Sigmoid colon (tissue), 7 donors: Measurements from ENCODE around the gene ZNF319. TPM values are rescaled to one million over a fixed set of nuclear protein-coding genes. Genes with fewer than 3 reads are reported as not detected.

Source experiments
- DNase-seq: peaks from one replicate; pipeline ENCODE4 v3.0.0-alpha.2; 2019
- H3K27ac ChIP-seq, 4 donors: fragments of 200-600 bp; sonication (generic); one replicate each; pipeline ENCODE4 v1.5.1; 2016 to 2019; ENCODE audit warnings: mild to moderate bottlenecking in 1 of 4
- H3K27me3 ChIP-seq, 3 donors: fragments of 200-600 bp; sonication (generic); one replicate each; pipeline ENCODE4 v1.5.1; 2019; ENCODE audit warnings: mild to moderate bottlenecking in 1 of 3
- H3K36me3 ChIP-seq, 4 donors: fragments of 200-600 bp; sonication (generic); one replicate each; pipeline ENCODE4 v1.5.1; 2016 to 2019
- H3K4me1 ChIP-seq, 4 donors: fragments of 200-600 bp; sonication (generic); one replicate each; pipeline ENCODE4 v1.5.1; 2017 to 2019
- H3K4me3 ChIP-seq, 4 donors: fragments of 200-600 bp; sonication (generic); one replicate each; pipeline ENCODE4 v1.5.1; 2017 to 2019; ENCODE audit warnings: mild to moderate bottlenecking in 2 of 4, moderate library complexity in 1 of 4
- H3K9me3 ChIP-seq, 4 donors: fragments of 200-600 bp in 3 of 4; sonication (generic) in 3 of 4; one replicate each; pipeline versions ENCODE4 v1.5.1 to v1.6.1; 2013 to 2019
- EP300 ChIP-seq, 4 donors: sonication (generic); formaldehyde crosslinking; IDR thresholded peaks; one replicate each; pipeline ENCODE4 v1.6.1; 2017; ENCODE audit warnings: antibody characterized with exemption in 4 of 4
- POLR2A ChIP-seq, 2 donors: fragments of 450-650 bp; IDR thresholded peaks; one replicate each; pipeline ENCODE4 v1.6.1; 2016; ENCODE audit warnings: antibody characterized with exemption in 2 of 2, mild to moderate bottlenecking in 2 of 2, moderate library complexity in 2 of 2
- POLR2AphosphoS5 ChIP-seq, 4 donors: sonication (generic); formaldehyde crosslinking; IDR thresholded peaks; one replicate each; pipeline ENCODE4 v1.6.1; 2017; ENCODE audit warnings: antibody characterized with exemption in 4 of 4
- WGBS, 2 donors: extraction: QIAGEN DNeasy Blood & Tissue Kit; methylation state at CpG; one replicate each; pipeline ENCODE4 v1.1.7; 2013; 5-methylcytosine and 5-hydroxymethylcytosine counted together
- intact Hi-C: fragments of 100-400 bp; cut with DNase I; formaldehyde crosslinking; loops from one replicate; pipeline ENCODE4 v1.15.1; 2023
- polyA plus RNA-seq, 3 donors: library from polyadenylated mRNA; stranded (reverse); fragments of 200-250 nt; gene quantifications; one replicate each; pipeline ENCODE4 v1.2.3, GENCODE V29; 2013
- total RNA-seq, 4 donors: library from RNA; depleted of rRNA; stranded (reverse); fragments of >200 nt; gene quantifications; one replicate each; pipeline ENCODE4 v1.1.0, GENCODE V29; 2016
- TF ChIP-seq, protein P1 (sequence below), 4 experiments: fragments of 450-650 bp in 3 of 4; fragments of 200-600 bp in 1 of 4; IDR thresholded peaks; one replicate each; pipeline ENCODE4 v1.5.1; 2016 to 2019; ENCODE audit warnings: antibody characterized with exemption in 4 of 4, mild to moderate bottlenecking in 3 of 4, moderate library complexity in 2 of 4
- donor health status: healthy with polysubstance abuse.
- donor health status: Bipolar disorder and iron deficiency.
- donor health status: healthy.

The ZNF319 gene
- total and polyA plus RNA-seq, 7 donors: 1.2 to 5.7 (median 4.8) TPM

DNA sequence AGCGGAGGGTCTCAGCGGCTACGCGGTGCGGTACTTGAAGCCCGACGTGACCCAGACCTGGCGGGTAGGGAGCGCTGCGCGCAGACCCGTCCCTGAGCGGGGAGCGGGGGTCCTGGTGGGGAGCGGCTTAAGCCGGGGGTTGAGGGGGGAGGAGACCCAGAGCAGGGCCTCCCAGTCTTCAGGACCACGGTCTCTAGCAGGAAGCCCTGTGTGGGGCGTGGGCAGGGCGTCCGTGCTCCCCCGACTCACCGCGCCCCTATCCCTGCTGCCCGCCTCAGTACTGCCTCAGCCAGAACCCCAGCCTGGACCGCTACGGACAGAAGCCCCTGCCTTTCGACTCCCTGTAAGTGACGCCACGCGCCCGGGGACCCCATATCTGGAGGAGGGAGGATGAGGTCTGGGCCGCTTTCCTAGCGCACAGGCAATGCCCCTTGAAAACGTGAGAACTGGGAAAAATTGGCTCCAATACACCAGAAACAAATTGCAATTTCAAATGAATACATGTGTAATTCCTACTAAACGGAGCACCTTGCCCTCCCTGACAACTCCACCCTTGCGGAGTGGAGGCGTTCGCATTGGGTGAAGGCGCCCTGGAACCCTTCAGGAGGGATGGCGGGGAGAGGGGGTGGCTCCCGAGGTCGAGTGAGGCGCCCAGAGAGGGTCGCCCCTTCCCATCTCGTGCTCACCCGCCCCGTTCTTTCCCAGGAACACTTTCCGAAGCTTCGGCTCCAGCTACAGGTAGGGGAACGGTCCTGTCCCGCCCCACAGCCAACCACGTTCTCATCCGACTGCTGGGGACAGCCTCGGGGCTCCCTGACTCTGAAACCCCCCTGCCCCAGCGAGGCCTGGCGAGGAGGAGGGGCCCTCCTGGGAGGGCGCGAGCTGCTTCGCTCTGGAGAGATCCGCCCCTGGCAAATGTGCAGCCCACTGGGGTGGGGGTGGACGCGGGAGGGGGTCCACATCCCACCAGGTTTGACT lies 15.0 kb downstream of the ZNF319 start:
- intact Hi-C loops: no loop called here
- peak overlapping the region in 3 of 4 donors; percentile 27 to 75 (median 51) for H3K27ac ChIP-seq
- H3K4me3 ChIP-seq: peak overlapping the region; percentile 45 to 55 (median 50)
- peak; percentile 70 for DNase-seq
- peaks cover 0 to 19% (median 17%) of the 10 kb centered on the region in 4 donors for H3K4me1 ChIP-seq
- 20 to 22% methylated on average over 62 of the region's 62 CpGs for WGBS, 2 donors
- H3K36me3 ChIP-seq: no peaks in the 10 kb centered on the region
- peaks cover 0 to 8% (median 5%) of the 10 kb centered on the region in 3 donors for H3K27me3 ChIP-seq
- TF ChIP-seq POLR2A (IDR thresholded peaks at IDR 0.05): no peak
- no peak for TF ChIP-seq EP300 (IDR thresholded peaks at IDR 0.05)
- TF ChIP-seq POLR2AphosphoS5 (IDR thresholded peaks at IDR 0.05): no peak
- TF ChIP-seq, protein P1, sequence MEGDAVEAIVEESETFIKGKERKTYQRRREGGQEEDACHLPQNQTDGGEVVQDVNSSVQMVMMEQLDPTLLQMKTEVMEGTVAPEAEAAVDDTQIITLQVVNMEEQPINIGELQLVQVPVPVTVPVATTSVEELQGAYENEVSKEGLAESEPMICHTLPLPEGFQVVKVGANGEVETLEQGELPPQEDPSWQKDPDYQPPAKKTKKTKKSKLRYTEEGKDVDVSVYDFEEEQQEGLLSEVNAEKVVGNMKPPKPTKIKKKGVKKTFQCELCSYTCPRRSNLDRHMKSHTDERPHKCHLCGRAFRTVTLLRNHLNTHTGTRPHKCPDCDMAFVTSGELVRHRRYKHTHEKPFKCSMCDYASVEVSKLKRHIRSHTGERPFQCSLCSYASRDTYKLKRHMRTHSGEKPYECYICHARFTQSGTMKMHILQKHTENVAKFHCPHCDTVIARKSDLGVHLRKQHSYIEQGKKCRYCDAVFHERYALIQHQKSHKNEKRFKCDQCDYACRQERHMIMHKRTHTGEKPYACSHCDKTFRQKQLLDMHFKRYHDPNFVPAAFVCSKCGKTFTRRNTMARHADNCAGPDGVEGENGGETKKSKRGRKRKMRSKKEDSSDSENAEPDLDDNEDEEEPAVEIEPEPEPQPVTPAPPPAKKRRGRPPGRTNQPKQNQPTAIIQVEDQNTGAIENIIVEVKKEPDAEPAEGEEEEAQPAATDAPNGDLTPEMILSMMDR (IDR thresholded peaks at IDR 0.05): no peak
- no peaks in the 10 kb centered on the region for H3K9me3 ChIP-seq

DNA sequence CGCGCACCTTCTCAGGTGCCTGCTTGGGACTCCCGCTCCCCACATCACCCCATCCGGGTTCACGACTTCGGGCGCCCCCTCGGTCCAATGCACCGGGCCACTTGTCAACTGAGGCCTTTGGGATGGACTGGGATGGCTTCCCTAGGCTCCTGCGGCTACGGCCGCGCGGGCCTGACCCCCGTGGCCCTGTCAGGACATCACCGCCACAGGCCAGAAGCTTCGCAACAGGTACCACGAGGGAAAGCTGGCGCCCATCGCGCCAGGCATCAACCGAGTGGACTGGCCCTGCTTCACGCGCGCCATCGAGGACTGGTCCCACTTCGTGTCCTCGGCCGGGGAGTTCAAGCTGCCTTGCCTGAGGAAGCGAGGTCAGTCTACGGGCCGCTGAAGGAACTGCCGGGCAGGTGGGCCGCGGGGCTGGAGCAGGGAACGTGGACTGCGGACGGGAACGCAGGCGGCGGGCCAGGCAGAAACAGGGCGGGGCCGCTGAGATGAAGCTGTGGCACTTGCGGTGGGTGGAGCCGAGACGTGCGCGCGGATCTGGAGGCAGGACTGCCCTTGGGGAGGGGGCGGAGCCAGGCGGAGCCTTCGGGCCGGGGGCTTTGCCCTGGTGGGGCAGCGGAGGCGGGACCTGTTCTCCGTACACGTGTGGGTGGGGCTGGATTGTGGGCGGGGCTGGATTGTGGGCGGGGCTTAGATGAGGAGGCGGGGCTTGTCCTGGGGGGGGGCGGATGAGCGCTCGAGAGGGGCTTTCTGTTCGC lies 15.8 kb downstream of the ZNF319 start:
- peak; percentile 93 for DNase-seq

DNA sequence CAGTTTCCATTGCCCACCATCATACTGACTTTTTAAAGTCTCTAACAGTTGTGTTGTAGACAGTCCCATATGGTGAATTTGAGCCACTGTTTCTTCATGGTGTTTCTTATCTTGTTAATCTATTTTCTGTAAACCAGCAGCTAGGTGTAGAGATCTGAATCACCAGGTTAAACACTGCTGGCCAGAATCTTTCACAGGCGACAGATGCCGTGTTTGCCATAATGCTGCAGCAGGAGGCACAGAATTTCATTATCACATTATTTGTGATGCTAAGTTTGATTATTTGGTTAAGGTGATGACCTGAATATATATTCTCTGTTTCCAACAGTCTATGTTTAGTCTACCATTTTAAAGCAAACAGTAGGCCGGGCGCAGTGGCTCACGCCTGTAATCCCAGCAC lies 18.1 kb downstream of the ZNF319 start:
- H3K4me3 ChIP-seq: no peak overlapping the region
- peaks cover 0 to 8% (median 5%) of the 10 kb centered on the region in 3 donors for H3K27me3 ChIP-seq
- H3K4me1 ChIP-seq: peaks cover 0 to 19% (median 17%) of the 10 kb centered on the region in 4 donors
- TF ChIP-seq POLR2AphosphoS5 (IDR thresholded peaks at IDR 0.05) (no peak), EP300 (IDR thresholded peaks at IDR 0.05) (no peak), POLR2A (IDR thresholded peaks at IDR 0.05) (no peak)
- TF ChIP-seq, protein P1 (IDR thresholded peaks at IDR 0.05): no peak
- intact Hi-C loops: no loop called here
- 73 to 79% methylated on average over 5 of the region's 5 CpGs for WGBS, 2 donors
- H3K9me3 ChIP-seq: no peaks in the 10 kb centered on the region
- no peak overlapping the region for H3K27ac ChIP-seq
- no peak for DNase-seq
- no peaks in the 10 kb centered on the region for H3K36me3 ChIP-seq

More for the DNA sequence above, 15.8 kb downstream of the ZNF319 start:
- intact Hi-C loops: no loop called here
- TF ChIP-seq, protein P1 (IDR thresholded peaks at IDR 0.05): no peak
- TF ChIP-seq POLR2A (IDR thresholded peaks at IDR 0.05): no peak
- no peak for TF ChIP-seq EP300 (IDR thresholded peaks at IDR 0.05)
- TF ChIP-seq POLR2AphosphoS5 (IDR thresholded peaks at IDR 0.05): no peak
- Histone ChIP-seq H3K27ac (peak overlapping the region in 3 of 4 donors; percentile 27 to 75 (median 51)), H3K4me3 (peak overlapping the region; percentile 45 to 55 (median 50)), H3K27me3 (peaks cover 0 to 8% (median 5%) of the 10 kb centered on the region in 3 donors), H3K9me3 (no peaks in the 10 kb centered on the region), H3K4me1 (peaks cover 0 to 19% (median 17%) of the 10 kb centered on the region in 4 donors), H3K36me3 (no peaks in the 10 kb centered on the region)
- WGBS, 2 donors: 9 to 14% methylated on average over 64 of the region's 64 CpGs

DNA sequence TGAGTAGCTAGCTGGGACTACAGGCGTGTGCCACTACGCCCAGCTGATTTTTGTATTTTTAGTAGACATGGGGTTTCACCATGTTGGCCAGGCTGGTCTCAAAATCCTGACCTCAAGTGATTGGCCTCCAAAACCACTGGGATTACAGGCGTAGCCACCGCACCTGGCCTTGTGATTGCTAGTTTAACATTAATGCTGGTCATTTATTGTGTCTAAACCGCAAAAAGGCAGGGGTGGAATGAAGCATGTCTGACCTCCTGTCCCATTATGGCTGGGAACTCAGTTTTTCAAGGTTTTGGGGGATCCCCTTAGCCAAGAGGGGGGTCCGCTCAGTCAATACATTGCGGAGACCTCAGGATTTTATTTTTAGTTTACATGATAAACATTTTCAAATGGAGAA lies 18.8 kb downstream of the ZNF319 start:
- Histone ChIP-seq H3K4me1 (peaks cover 0 to 19% (median 17%) of the 10 kb centered on the region in 4 donors), H3K27ac (no peak overlapping the region), H3K4me3 (no peak overlapping the region), H3K36me3 (no peaks in the 10 kb centered on the region), H3K9me3 (no peaks in the 10 kb centered on the region), H3K27me3 (peaks cover 0 to 8% (median 5%) of the 10 kb centered on the region in 3 donors)
- DNase-seq: no peak
- TF ChIP-seq POLR2AphosphoS5 (IDR thresholded peaks at IDR 0.05): no peak
- TF ChIP-seq EP300 (IDR thresholded peaks at IDR 0.05): no peak
- TF ChIP-seq, protein P1 (IDR thresholded peaks at IDR 0.05): no peak
- no peak for TF ChIP-seq POLR2A (IDR thresholded peaks at IDR 0.05)
- intact Hi-C loops: no loop called here
- 71 to 90% methylated on average over 7 of the region's 7 CpGs for WGBS, 2 donors
